Suppressor macrophage (primary cell): ENCODE measurements around the gene FAM174C.
"Not testable (repeated sequence)": the region's sequence is repeated elsewhere in the genome, so short reads cannot be mapped to it uniquely, and the experiment has no call there.

Source experiments
- DNase-seq, 4 experiments: peaks; one replicate each; pipeline ENCODE4 v3.0.0-alpha.2; 2020 to 2022

FAM174C gene

GRCh38 chr19:1302533-1303239 is 27.4 kb downstream of the FAM174C start:
- DNase-seq = no peak

DNA sequence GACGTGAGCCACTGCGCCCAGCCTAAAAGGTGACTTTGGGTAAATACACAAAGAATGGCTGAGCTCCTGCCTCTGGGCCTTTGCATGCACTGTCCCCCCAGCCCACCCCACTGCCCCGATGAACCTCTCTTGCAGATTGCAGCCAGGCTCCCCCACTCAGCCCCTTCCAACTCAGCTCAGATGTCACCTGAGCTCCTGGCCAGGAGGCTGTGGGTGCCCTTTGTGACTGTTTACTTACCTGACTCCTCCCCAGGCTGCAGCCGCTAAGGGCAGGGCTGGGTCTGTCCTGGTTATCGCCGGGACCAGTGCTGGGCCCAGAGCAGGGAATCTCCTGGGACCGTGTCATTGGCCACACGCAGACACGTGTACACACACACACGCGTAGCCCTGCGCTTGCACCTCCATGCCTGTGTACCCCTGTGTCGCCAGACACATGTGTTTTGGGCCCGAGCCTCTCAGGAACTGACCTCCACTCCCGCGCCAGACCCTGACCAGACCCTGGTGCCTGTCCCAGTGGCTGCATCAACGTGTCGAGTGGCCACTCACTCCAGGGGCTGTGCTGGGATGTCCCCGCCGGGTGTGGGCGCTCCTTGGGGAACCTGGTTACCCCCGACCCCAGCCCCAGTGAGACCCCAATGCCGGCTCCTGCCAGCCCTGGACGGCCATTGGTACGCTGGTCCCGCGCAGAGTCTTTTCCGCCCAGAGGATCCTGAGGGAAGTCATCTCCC is 29.0 kb downstream of the FAM174C start:
- no peak for DNase-seq

DNA sequence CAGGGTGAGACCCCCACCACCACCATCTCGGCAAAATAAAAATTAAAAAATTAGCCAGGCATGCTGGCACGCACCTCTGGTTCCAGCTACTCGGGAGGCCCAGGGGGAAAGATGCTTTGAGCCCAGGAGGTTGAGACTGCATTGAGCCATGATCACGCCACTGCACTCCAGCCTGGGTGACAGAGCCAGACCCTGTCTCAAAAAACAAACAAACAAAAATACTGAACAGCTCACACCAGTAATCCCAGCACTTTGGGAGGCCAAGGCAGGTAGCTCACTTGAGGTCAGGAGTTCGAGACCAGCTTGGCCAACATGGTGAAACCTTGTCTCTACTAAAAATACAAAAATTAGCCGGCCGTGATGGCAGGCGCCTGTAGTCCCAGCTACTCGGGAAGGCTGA is 30.0 kb downstream of the FAM174C start:
- DNase-seq = not testable (repeated sequence)

- no peak for DNase-seq
Measured at GRCh38 chr19:1307320-1307719, 32.0 kb downstream of the FAM174C start.

GRCh38 chr19:1307755-1308303 is 32.5 kb downstream of the FAM174C start:
- DNase-seq = no peak

- DNase-seq = no peak
Measured at GRCh38 chr19:1308718-1309117, 33.4 kb downstream of the FAM174C start.

DNA sequence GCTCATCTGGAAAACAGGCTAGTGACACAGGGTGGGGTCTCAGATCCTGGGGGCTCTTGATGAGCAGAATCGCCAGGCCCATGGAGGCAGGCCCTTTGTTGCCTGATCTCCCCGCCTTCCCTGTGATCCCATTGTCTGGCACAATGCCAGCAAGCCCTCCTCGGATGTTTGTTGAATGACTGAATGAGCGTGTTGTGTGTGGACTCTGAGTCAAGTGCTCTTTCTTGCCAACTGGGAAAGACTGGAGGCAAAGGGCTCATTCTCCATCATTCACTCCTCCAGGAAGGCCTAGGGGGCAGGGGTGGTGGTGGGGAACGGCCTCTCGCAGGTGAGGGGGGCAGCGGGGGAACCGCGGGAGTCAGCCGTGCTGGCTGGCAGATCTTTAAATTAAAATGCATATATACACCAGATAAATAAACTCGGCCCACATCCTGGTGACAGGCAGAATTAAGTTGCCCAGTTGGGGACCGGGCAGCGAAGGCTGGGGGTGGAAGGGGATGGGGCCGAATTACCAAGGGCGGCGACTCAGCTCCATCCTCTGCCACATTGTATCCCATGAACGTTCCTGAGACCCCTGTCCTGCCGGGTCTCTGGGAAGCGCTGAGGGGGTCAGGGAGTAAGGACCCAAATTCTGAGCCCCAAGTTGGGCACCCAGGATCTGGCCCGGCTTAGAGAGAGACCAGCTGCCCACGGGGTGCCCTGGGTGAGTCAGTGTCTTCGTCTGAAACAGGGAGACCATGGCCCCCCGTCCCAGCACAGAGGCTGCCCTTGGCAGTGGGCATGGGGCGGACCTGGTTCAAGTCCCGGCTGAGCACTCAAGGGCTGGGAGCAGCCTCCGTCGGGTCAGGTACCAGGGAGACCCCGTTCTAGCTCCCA is 34.9 kb downstream of the FAM174C start:
- no peak for DNase-seq

- no peak for DNase-seq
Measured at GRCh38 chr19:1310853-1311180, 35.5 kb downstream of the FAM174C start.

DNA sequence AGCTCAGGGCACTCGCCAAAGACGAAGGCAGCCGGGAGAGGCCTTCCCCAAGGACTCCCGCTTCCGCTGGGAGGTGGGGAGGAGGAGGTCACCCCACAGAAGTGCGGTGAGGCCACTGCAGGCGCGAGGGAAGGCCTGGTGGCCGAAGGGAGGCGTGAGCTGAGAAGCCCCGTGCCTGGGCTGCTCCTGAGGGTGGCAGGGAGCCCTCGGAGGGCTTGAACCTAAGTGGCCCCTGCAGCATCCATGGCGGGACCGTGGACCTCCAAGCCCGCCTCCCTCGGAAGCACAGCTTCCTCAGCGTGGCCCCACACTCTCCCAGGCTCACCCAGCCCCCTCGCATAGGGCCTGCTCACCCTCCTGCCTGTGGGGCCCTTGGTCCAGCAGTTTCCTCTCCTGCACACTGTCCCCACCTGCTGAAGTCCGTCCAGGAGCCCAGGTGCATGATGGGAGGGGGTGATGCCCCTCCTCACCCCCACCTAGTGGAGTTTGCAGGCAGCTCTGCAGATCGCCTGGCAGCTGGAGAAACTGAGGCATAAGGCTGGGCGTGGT is 36.3 kb downstream of the FAM174C start:
- no peak for DNase-seq

DNA sequence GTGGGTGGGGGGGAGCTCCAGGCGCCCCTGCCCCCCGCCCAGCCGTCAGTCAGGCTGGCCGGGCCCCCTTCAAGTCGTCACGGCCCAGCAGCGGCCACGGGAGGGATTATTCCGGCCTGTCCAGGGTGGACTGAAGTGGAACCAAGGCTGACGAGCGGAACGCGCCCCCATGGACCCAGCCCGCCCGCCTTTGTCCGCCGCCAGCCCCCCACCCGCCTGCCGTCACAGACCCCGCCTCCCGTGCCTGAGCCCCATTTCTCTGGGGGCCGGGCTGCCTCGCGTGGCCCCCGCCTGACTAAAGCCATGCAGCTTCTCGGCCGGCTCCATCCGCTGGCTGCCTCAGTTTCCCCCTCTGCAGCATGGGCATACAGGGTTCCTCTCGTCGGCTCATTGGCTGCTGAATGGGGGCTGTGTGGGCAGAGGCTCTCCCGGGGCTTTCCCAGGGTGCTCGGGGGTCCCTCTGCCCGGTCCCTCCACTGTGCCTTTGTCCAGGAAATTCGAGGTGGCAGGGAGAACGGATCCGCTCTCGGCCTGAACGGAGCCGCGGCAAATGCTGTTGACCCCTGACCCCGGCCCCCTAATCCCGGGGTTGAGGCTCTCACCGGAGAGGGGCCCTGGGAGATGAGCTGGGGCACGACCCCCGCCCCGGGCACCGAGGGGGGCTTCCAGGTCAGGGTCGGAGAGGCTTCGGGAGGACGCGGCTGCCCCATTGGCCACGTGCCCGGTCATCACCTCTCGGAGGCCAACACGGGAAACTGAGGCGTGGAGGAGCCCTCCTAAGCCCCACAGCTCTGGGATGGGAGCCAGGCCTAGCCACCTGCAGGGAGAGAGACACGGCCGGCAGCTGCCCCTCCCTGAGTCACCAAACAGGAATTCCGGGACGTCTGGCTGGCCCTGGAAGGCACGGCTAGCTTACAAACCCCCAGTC is 37.7 kb downstream of the FAM174C start:
- DNase-seq = no peak

GRCh38 chr19:1313695-1314613 is 38.6 kb downstream of the FAM174C start:
- DNase-seq = no peak

DNA sequence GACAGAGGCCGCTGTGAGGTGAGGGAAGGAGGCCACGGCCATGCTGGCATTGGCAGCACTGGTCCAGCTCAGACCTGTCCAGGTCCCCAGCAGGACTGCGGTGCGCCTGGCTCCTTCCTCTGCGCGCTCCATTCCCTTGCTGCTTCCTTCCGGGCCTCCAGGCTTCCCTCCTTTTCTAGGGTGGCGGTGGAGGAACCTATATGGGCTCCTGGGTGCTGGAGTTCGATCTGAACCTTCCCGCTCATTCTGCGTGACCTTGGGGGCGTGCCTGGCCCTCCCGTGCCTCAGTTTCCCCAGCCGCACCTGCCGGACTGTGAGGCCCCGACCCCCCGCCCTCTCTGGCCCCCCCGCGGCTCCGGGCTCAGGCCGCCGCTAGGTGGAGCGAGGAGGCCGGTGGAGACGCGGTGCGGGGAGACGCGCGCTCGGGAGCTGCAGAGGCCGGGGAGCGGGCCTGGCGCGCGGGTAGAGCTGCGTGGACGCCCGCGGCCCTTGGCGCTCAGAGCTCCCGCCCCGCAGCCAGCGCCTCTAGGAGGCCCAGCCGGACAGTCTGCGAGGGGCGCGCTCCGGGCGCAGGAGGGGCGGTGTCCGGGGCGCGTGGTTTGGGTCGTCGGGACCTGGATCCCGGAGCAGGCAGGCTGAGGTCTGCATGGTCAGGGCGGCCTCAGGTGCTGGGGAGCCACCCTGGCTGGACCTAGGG is 40.3 kb downstream of the FAM174C start:
- peak; percentile 28 to 75 (median 48) for DNase-seq

- no peak for DNase-seq
Measured at GRCh38 chr19:1316466-1316865, 41.1 kb downstream of the FAM174C start.

- peak in 3 of 4 experiments; percentile 33 to 47 (median 41) for DNase-seq
Measured at GRCh38 chr19:1317274-1318003, 42.1 kb downstream of the FAM174C start.

- no peak for DNase-seq
Measured at GRCh38 chr19:1318678-1319471, 43.5 kb downstream of the FAM174C start.

GRCh38 chr19:1320282-1320650 is 44.9 kb downstream of the FAM174C start:
- DNase-seq = not testable (repeated sequence)

DNA sequence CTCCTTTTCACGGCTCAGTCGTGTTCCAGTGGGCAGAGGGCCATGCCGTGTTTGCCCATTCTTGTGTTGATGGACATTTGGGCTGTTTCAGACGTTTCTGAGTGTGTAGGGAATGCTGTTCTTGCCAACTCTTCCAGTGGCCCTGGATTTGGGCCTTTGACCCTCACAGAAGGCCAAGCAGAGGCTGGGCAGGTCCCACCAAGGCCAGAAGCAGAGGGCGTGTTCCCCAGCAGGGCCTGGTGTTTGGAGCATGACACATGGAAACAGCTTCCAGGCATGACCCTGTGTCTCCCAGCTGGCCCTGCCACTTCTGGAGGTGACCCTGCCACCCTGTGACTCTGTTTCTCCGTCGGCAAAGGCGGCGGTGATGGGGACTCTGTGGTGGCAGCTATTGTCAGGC is 46.2 kb downstream of the FAM174C start:
- no peak for DNase-seq
